Osteoblast (primary cell): ENCODE data around the gene VTI1A. TPM values are rescaled to one million over a fixed set of nuclear protein-coding genes. Genes with fewer than 3 reads are reported as not detected.

Source experiments
- DNase-seq: peaks from one replicate; pipeline ENCODE4 v3.0.0; 2011; ENCODE audit warnings: low spot score, mixed read lengths; ENCODE audit not compliant: insufficient read length; ENCODE audit errors: missing footprints
- H2AFZ ChIP-seq: 2 replicates; pipeline ENCODE4 v1.6.0; 2011; ENCODE audit warnings: mild to moderate bottlenecking, low read length
- H3K27ac ChIP-seq: 2 replicates; pipeline ENCODE4 v1.5.1; 2011; ENCODE audit warnings: mild to moderate bottlenecking, low read depth, low read length, moderate library complexity
- H3K27me3 ChIP-seq: 2 replicates; pipeline ENCODE4 v1.6.0; 2012; ENCODE audit warnings: mild to moderate bottlenecking, control low read depth, inconsistent platforms, low read length, moderate library complexity; ENCODE audit not compliant: insufficient read depth
- H3K36me3 ChIP-seq: 2 replicates; pipeline ENCODE4 v1.5.1; 2011; ENCODE audit warnings: mild to moderate bottlenecking, low read length, control low read depth, moderate library complexity; ENCODE audit not compliant: insufficient read depth
- H3K4me1 ChIP-seq: 2 replicates; pipeline ENCODE4 v1.5.1; 2011; ENCODE audit warnings: mild to moderate bottlenecking, low read length, control low read depth, moderate library complexity; ENCODE audit not compliant: insufficient read depth
- H3K4me2 ChIP-seq: 2 replicates; pipeline ENCODE4 v1.6.0; 2011; ENCODE audit warnings: mild to moderate bottlenecking, low read length; ENCODE audit not compliant: insufficient read depth
- H3K4me3 ChIP-seq: fragments of 200-600 bp; sonication (generic); 3 replicates; pipeline ENCODE4 v1.5.1; 2012; ENCODE audit warnings: mild to moderate bottlenecking, low read length, inconsistent platforms; ENCODE audit not compliant: insufficient read depth
- H3K79me2 ChIP-seq: 2 replicates; pipeline ENCODE4 v1.6.0; 2012; ENCODE audit warnings: mild to moderate bottlenecking, low read length, control low read depth, inconsistent platforms; ENCODE audit not compliant: insufficient read depth
- H3K9me3 ChIP-seq: 2 replicates; pipeline ENCODE4 v1.5.1; 2011; ENCODE audit warnings: low read depth, low read length, control low read depth
- H4K20me1 ChIP-seq: 2 replicates; pipeline ENCODE4 v1.6.0; 2012; ENCODE audit warnings: mild to moderate bottlenecking, low read length, control low read depth; ENCODE audit not compliant: insufficient read depth
- total RNA-seq: library from RNA; depleted of rRNA; stranded (reverse); fragments of >200 nt; gene quantifications from 2 replicates; pipeline ENCODE4 v1.2.3, GENCODE V29; 2012
- TF ChIP-seq, protein P1 (sequence below): IDR thresholded peaks from 2 replicates; pipeline ENCODE4 v1.5.1; 2011; ENCODE audit warnings: mild to moderate bottlenecking, low read depth, low read length, moderate library complexity; ENCODE audit errors: extremely low read depth

Gene VTI1A
- total RNA-seq, 1 donor, result 34.7 TPM

DNA sequence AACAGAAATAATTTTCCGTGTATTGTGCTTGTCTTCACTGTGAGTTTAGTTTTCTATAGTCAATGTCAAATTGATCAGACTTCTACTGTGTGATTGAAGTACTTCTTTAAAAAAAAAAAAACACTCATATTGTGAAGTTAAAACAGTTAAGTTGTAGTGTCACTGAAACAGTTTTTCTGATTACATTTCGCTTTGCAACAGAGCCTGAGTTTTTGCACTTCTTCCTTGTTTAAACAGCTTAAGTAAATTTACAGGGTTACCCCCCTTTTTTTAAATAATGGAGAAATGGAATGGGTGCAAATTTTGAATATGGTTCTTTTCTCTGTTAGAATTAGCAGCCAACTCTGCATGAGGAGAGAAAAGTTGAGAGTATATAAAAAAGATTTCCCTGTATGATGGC is 117.3 kb downstream of the VTI1A start:
- TF ChIP-seq, protein P1, sequence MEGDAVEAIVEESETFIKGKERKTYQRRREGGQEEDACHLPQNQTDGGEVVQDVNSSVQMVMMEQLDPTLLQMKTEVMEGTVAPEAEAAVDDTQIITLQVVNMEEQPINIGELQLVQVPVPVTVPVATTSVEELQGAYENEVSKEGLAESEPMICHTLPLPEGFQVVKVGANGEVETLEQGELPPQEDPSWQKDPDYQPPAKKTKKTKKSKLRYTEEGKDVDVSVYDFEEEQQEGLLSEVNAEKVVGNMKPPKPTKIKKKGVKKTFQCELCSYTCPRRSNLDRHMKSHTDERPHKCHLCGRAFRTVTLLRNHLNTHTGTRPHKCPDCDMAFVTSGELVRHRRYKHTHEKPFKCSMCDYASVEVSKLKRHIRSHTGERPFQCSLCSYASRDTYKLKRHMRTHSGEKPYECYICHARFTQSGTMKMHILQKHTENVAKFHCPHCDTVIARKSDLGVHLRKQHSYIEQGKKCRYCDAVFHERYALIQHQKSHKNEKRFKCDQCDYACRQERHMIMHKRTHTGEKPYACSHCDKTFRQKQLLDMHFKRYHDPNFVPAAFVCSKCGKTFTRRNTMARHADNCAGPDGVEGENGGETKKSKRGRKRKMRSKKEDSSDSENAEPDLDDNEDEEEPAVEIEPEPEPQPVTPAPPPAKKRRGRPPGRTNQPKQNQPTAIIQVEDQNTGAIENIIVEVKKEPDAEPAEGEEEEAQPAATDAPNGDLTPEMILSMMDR, result no peak

DNA sequence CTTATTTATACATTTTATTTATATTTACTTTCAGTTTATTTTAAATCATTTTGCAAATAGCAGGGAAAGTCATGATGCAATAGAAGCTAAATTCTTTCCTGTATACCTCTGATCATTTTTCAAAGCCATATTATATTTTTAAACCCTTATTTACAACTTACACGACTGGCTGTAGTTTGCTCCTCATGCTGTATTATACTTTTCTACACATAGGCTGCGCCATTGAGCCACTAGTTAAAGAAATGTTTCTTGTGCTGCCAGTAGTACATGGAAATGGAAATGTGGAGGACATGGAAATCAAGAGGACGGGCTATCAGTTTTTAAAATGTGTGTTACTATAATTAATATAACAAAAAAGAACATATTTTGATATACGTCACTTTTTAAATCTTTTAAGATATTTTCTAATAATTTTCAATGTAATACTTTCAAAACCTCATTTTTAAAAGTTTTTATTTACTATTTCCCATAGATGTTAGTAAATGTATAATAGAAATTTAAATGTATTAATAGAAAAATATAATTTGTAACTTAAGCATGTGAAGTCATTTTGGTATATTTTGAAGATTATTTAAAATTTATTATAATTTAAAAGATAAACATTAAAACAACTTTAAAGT is 118.5 kb downstream of the VTI1A start:
- Histone ChIP-seq H3K4me3 (no peak overlapping the region), H4K20me1 (no peaks in the 10 kb centered on the region), H3K4me1 (peaks cover 8% of the 10 kb centered on the region), H3K27me3 (no peaks in the 10 kb centered on the region), H3K79me2 (no peaks in the 10 kb centered on the region), H3K4me2 (no peak overlapping the region), H3K36me3 (no peaks in the 10 kb centered on the region), H2AFZ (no peak overlapping the region), H3K27ac (no peak overlapping the region), H3K9me3 (no peaks in the 10 kb centered on the region)
- TF ChIP-seq, protein P1, result peak; percentile 82
- DNase-seq, result no peak

More for the DNA sequence above, 117.3 kb downstream of the VTI1A start:
- Histone ChIP-seq H3K27ac (no peak overlapping the region), H3K27me3 (no peaks in the 10 kb centered on the region), H3K4me1 (peaks cover 8% of the 10 kb centered on the region), H3K9me3 (no peaks in the 10 kb centered on the region), H4K20me1 (no peaks in the 10 kb centered on the region), H3K79me2 (no peaks in the 10 kb centered on the region), H2AFZ (no peak overlapping the region), H3K4me3 (no peak overlapping the region), H3K36me3 (no peaks in the 10 kb centered on the region), H3K4me2 (no peak overlapping the region)
- DNase-seq, result no peak

DNA sequence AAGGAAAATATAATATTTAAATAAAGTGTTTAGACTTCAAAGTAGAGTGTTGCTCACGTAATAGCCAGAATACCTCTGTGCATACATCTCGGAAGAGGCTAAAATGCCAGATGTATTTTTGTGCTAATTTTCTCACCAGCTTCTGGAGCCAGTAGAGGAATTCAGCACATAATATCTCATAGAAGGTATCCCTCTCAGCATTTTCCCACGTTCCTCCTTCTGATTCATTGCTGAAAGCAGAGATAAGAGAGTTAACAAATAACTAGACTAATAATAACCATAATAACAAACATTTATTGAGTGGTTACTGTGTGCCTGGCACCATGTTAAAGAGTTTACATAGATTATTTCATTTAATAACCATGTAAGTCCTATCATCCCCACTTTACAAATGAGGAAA is 123.6 kb downstream of the VTI1A start:
- Histone ChIP-seq H3K27me3 (no peaks in the 10 kb centered on the region), H3K9me3 (no peaks in the 10 kb centered on the region), H3K79me2 (no peaks in the 10 kb centered on the region), H3K4me3 (no peak overlapping the region), H3K4me2 (no peak overlapping the region), H3K36me3 (no peaks in the 10 kb centered on the region), H4K20me1 (no peaks in the 10 kb centered on the region), H3K4me1 (no peaks in the 10 kb centered on the region), H3K27ac (no peak overlapping the region), H2AFZ (no peak overlapping the region)
- DNase-seq, result no peak
- TF ChIP-seq, protein P1, result no peak

DNA sequence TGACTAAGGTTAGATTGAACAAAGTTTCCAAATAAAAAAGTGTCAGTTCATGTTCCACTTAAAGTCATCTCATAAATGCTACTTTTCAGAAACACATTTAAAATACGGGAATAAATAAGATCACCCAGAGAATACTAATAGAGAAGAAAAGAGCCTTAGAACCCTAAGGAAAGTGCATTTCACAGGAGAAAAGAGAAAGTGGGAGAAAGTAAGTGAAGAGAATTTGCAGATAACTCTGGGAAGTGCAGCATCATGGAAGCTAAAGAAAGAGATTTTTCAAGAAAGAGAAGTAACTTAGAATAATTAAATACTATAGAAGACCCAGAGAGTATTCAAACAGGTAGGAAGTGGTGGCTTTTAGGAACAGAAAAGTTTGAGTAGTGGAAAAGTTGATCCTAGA is 132.6 kb downstream of the VTI1A start:
- Histone ChIP-seq H3K9me3 (no peaks in the 10 kb centered on the region), H2AFZ (no peak overlapping the region), H3K4me3 (no peak overlapping the region), H3K4me1 (peaks cover 8% of the 10 kb centered on the region), H3K4me2 (no peak overlapping the region), H3K79me2 (no peaks in the 10 kb centered on the region), H3K36me3 (no peaks in the 10 kb centered on the region), H3K27ac (no peak overlapping the region), H4K20me1 (no peaks in the 10 kb centered on the region), H3K27me3 (no peaks in the 10 kb centered on the region)
- no peak for DNase-seq
- TF ChIP-seq, protein P1, result no peak
